GM10847 (cell line): ENCODE data around the gene AGBL1.

ENCODE experiments used
- POLR2A ChIP-seq: IDR thresholded peaks from 2 replicates; pipeline ENCODE4 v1.6.1; 2011; ENCODE audit not compliant: insufficient read length; ENCODE audit errors: extremely low read depth

AGBL1 gene

GRCh38 chr15:86526938-86527690 lies 447.4 kb downstream of the AGBL1 start:
- no peak for TF ChIP-seq POLR2A

- no peak for TF ChIP-seq POLR2A
Measured at GRCh38 chr15:86538141-86538540, 458.5 kb downstream of the AGBL1 start.

- no peak for TF ChIP-seq POLR2A
Measured at GRCh38 chr15:86540840-86541467, 461.3 kb downstream of the AGBL1 start.

- TF ChIP-seq POLR2A, result no peak
Measured at GRCh38 chr15:86541540-86541939, 461.9 kb downstream of the AGBL1 start.

GRCh38 chr15:86550075-86550474 lies 470.4 kb downstream of the AGBL1 start:
- no peak for TF ChIP-seq POLR2A

- TF ChIP-seq POLR2A, result no peak
Measured at GRCh38 chr15:86553108-86553507, 473.4 kb downstream of the AGBL1 start.

GRCh38 chr15:86555098-86555497 lies 475.4 kb downstream of the AGBL1 start:
- TF ChIP-seq POLR2A, result no peak

GRCh38 chr15:86555939-86556338 lies 476.3 kb downstream of the AGBL1 start:
- no peak for TF ChIP-seq POLR2A

GRCh38 chr15:86556396-86557017 lies 476.8 kb downstream of the AGBL1 start:
- TF ChIP-seq POLR2A, result no peak

GRCh38 chr15:86557018-86557550 lies 477.4 kb downstream of the AGBL1 start:
- TF ChIP-seq POLR2A, result no peak

GRCh38 chr15:86558252-86558651 lies 478.6 kb downstream of the AGBL1 start:
- TF ChIP-seq POLR2A, result no peak

GRCh38 chr15:86558686-86559085 lies 479.0 kb downstream of the AGBL1 start:
- no peak for TF ChIP-seq POLR2A

GRCh38 chr15:86568378-86568777 lies 488.7 kb downstream of the AGBL1 start:
- TF ChIP-seq POLR2A, result no peak

- TF ChIP-seq POLR2A, result no peak
Measured at GRCh38 chr15:86570738-86571137, 491.1 kb downstream of the AGBL1 start.

- TF ChIP-seq POLR2A, result no peak
Measured at GRCh38 chr15:86571873-86572272, 492.2 kb downstream of the AGBL1 start.

GRCh38 chr15:86572368-86572841 lies 492.7 kb downstream of the AGBL1 start:
- no peak for TF ChIP-seq POLR2A

GRCh38 chr15:86573476-86573875 lies 493.8 kb downstream of the AGBL1 start:
- TF ChIP-seq POLR2A, result no peak

GRCh38 chr15:86588413-86588812 lies 508.7 kb downstream of the AGBL1 start:
- no peak for TF ChIP-seq POLR2A
